Gastrocnemius medialis (tissue), 4 donors: Measurements from ENCODE around the gene ANKRD35.

Experiments
- CTCF ChIP-seq, 5 experiments: fragments of 450-650 bp in 3 of 5; fragments of 200-600 bp in 2 of 5; sonication (generic) in 2 of 5; IDR thresholded peaks in 4 of 5; conservative IDR thresholded peaks in 1 of 5; 1 replicate in 4 of 5; 2 replicates in 1 of 5; pipeline ENCODE4 v1.5.1; 2016 to 2019; ENCODE audit warnings: antibody characterized with exemption in 5 of 5, mild to moderate bottlenecking in 3 of 5, moderate library complexity in 3 of 5
- POLR2A ChIP-seq, 2 donors: fragments of 450-650 bp; IDR thresholded peaks; one replicate each; pipeline ENCODE4 v1.6.1; 2017; ENCODE audit warnings: antibody characterized with exemption in 2 of 2, mild to moderate bottlenecking in 2 of 2, moderate library complexity in 2 of 2

GRCh38 chr1:145845514-145846161 is 40.0 kb downstream of the ANKRD35 start, which contains the start of gene NUDT17:
- TF ChIP-seq CTCF (IDR thresholded peaks at IDR 0.05 in 4 of 5, conservative IDR thresholded peaks at IDR 0.05 in 1 of 5) (peak; percentile 89 to 97 (median 94)), POLR2A (IDR thresholded peaks at IDR 0.05) (peak in 1 of 2 donors; percentile 8)
